ENCODE measurements around the gene NRSN2.
A peak's percentile ranks its signal among the peaks of the same experiment; 100 is the strongest.
"Not testable (repeated sequence)": the region's sequence is repeated elsewhere in the genome, so short reads cannot be mapped to it uniquely, and the experiment has no call there.

The NRSN2 gene

DNA sequence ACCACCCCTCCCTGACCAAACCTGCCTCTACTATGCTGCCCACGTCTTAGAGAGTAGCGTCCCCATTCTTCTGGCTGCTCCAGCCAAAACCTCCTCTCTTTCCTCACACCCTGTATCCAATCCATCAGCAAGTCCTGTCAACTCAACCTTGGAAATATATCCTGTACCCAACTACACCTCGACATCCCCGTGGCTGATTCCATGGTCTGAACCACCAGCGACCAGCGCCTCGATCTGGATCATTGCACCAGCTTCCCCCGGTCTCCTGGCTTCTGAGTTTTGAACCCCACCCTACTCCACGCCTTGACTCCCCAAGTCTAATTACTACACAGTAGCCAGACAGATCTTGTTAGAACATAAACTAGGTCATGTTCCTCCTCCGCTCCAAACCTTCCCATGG is 9.8 kb downstream of the NRSN2 start:
- DNase-seq, result no peak

DNA sequence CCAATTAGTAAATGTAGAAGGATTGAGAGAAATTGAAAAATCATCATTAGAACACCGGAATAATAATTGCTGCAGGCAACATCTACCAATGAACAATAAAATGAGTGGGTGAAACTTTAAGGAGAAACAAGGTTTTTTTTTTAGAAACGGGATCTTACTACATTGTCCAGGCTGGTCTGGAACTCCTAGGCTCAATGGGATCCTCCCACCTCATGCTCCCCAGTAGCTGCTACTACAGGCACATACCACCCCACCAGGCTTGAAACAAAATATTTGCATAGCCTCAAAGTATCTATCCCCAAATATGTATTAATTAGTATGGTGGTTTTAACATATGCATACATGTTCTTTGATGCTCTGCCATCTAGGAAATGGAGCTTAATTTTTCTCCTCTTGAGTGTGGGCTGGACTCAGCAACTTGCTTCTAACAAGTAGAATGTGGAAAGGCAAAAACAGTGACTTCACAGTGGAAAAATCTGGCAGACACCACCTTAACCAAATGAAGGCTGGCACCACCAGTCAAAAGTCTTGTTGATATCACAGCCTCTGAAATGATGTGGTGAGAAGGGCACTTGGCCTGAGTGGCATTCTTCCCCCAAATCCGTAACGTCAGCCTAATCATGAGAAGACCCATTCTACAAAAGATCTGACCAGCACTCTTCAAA is 12.1 kb downstream of the NRSN2 start:
- DNase-seq, result no peak

DNA sequence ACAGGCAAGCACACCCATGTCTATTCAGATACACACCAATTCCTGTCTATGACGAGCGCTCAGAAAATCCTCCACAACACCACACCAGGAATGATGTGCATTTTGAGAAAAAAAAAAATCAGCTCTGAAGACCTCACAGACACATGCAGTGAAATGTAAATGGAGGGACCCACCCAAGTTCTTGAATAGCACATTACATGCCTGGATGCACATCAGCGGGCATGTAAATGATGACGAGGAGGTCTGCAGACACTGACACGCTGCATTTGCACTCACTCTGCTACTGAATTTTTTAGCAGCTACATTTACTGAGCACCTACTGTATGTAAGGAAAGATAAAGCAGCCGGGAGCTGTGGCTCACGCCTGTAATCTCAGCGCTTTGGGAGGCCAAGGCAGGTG is 14.7 kb downstream of the NRSN2 start:
- DNase-seq, result no peak

DNA sequence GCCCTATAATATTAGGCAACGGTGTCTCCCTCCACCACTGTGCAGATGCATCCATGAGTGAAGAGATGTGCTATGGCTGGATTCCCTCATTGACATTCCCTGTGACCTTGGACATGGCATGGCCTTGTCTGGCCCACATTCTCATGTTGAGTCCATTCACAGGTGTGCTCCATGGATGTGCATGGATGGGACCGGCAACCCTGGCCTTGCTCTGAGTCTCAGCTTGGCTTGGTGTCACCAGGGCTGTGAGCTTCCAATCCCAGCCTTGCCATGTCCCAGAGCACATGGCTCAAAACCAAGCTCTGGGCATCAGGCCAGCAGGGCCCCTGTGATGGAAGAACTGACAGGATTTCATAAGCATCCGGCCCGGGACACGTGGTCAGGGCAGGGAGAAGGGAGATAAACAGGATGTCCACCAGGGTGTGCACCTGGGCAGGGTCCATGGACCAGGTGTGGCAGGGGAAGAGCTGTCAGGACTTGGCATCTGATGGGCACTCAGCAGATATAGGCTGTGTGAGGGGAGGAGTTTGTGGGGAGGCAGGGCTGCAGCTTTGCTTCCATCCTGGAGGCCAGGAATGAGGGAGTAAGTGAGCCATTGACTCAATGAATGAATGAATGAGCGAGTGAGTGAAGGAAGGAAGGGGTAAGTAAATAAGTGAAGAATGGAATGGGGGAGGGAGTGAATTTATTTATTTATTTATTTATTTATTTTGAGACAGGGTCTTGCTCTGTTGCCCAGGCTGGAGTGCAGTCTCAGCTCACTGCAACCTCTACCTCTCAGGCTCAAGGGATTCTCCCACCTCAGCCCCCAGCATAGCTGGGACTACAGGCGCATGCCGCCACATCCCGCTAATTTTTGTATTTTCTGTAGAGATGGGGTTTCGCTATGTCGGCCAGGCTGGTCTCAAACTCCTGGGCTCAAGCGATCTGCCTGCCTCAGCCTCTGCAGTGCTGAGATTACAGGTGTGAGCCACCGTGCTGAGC is 15.7 kb downstream of the NRSN2 start:
- peak; percentile 38 for DNase-seq

DNA sequence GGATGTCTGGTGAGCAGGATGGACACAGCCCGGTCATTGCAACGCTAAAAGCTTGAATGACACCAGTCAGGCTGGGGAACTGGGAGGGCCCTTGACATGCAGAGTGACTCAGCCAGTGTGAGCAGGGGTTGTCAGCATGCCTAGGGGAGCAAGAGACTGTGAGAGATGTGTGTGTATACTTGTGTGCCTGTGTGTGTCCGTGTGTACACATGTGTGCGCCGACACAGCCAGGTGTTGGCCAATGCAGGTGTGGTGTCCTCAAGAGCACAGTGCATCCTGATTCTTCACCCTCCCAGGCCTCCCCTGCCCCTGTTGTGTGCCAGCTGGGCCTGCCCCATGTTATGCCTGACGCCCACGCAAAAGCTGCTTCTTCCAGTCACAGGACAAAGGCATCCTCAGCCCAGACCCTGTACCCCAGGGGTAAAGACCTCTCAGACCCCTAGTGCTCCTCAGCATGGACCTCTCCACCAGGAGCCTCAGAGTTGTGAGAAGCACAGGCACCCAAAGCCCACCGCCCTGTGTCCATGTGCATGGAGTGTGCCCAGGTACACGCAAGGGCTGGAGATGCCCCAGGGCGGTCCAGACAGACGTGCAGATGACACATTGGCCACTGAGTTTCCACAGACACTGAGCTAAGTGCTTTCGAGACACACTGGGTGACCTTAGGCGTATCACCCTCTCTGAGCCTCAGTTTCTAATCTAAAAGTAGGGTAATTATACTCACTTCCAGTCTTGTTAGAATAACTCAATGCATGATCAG is 16.6 kb downstream of the NRSN2 start:
- no peak for DNase-seq

DNA sequence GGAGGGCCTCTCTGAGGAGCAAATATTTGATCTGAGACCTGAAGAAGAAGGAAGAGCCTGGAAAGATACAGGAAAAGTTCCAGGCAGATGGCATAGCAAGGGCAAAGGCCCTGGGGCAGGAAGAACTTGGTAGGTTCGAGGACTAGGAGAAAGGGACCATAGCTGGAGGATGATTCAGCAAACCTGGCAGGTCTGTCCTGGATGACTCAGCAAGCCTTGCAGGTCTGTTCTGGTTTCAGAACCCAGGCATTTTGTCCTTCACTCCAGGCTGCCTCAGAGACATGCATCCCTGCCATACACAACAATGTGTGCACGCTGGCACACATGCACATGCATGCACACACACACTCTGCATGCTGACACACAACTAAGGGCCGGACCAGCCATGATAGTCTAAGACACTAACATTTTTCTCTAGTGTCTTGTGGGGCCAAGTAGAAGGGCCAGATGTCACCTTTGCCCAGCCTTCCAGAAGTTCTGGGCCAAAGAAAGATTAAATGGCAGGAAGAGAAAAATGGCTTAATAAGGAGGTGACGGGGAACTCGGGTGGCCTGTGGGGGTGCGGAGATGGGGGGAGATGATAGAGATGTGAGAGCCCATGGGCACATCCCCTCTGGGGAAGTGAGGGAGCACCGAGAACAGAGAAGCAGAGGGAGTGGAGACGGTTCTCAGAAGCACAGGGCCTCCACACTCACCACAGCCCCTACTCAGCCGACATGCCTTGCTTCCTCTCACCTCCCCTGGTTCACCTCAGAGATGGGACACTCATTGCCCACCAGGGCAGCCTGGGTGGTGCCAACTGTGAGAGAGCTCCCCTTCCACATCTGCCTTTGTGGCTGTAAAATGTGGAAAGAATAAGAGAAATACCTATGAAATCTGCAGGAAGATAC is 18.2 kb downstream of the NRSN2 start:
- DNase-seq, result no peak

DNA sequence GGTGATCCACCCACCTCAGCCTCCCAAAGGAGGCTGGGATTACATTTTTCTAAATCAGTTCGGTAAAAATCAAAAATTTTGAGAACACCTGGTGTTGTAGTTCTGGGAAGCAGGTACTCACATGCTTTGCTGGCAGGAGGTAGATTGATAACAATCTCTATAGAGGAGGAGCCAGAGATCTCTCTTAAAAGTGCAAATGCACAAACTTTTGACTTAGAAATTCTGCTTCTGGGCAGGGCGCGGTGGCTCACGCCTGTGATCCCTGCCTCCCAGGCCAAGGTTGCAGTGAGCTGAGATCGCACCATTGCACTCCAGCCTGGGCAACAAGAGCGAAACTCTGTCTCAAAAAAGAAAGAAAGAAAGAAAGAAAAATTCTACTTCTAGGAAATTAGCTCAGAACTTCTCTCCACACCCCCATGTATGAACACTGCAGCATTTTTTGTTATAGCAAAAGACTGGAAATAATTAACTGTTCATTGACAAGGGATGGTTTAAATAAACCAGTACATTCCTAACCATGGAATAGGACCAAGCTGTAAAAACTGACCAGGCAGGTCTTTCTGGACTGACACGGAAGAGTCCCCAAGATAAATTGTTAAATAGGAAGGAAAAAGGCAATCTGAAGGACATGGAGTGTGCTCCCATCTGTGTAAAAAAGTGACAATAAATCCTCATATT is 19.3 kb downstream of the NRSN2 start:
- DNase-seq, result no peak

DNA sequence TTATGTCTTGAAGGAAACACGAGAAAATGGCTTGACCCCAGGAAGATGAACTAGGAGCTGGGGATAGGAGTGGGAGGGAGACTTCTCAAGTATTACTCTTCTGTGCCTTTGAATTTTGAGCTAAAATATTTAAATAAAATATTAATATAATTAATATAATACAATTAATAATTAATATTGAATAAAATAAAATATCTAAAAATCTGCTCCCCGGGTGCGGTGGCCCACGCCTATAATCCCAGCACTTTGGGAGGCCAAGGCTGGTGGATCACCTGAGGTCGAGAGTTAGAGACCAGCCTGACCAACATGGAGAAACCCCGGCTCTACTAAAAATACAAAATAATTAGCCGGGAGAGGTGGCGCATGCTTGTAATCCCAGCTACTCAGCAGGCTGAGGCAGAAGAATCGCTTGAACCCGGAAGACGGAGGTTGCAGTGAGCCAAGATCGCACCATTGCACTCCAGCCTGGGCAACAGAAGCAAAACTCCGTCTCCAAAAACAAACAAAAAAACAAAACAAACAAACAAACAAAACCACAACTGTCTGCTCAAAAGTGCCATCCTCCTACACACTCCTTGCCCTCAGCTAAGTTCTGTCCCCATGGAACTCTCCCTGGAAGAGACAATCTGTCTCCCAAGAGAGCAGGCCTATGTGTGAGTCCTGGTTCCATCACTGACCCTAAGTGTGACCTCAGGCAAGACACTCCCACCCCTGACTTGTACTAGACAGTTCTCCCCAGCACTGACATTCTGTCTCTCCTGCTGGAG is 20.0 kb downstream of the NRSN2 start:
- DNase-seq, result no peak

DNA sequence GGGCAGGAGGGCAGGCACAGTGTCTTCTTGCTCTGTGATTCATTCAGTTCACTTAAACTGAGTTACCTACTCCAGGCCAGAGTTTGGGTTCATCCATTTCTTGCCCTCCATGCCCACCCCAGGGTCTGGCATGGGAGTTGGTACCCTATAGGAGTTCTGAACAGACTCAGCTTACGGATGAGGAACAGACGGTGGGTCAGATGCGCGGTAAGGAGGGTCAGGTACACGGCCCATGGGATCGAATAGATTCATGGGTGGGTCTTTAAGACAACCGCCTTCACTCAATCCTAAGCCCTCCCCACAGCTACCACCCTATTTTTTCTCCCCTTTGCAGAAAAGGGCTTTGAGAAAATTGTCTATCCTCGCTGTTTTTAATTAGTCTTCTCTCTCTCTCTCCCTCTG is 20.6 kb downstream of the NRSN2 start:
- DNase-seq, result no peak

DNA sequence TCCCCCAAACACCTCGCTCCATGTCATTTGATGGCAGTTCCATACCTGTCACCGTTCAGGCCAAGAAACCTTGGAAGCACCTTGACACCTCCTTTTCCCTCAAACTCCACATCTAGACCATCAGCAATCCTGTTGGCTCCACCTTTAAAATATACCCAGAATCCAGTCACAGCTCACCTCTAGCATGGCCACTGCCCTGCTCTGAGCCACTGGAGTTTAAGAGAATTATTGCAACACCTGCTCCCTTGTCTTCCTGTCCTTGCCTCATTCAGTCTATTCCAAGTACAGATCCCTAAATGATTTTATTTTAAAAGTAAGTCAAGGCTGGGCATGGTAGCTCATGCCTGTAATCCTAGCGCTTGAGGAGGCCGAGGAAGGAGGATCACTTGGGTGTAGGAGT is 22.0 kb downstream of the NRSN2 start:
- DNase-seq, result no peak

DNA sequence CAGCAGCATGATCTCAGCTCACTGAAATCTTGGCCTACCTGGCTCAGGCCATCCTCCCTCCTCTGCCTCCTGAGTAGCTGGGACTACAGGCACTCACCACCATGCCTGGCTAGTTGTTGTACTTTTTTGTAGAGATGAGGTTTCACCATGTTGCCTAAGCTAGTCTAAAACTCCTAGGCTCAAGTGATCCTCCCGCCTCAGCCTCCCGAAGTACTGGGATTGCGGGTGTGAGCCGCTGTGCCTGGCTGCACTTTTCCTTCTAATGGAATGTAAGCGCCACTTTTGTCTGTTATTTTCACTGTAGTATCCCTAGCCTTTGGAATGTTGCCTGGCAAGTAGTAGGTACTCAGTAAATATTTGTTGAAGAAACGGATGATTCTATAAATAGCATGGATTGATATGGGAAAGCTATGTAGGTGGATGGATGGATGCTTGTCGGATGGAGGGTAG is 23.3 kb downstream of the NRSN2 start:
- no peak for DNase-seq

DNA sequence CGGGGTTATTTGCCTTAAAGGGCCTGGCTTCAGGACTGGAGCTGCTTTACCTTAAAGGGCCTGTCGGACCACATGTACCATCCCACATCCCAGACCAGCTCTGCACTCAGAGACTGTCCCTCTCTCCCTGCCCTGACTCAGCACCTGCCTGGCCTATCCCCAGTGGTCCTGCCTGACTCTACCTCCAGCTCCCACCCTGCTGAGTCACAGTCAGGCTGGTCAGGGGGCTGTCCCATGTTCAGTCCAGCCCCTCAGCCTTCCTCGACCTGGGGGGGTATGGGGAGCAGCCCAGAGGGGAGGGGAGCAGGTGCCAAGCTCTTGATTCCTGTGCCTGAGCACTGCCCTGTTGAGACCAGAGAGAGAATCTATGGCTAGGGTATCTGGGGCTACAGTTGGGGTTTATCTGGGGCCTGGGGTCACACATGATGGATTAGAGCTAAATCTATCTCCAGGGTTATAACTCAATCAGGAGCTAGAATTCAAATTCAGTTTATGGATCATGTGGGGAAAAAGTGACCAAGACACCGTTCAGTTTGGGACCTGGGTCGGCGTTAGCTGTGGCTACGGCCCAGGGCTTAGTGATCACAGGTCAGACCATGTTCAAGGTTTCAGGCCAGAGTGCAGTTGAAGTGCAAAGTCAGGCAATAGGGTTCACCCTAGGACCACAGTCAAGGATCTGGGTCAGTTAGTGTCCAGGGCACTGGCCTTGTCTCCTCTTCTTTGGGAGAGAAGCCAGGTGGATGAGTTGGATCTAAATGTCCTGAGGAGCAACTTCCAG is 24.3 kb downstream of the NRSN2 start:
- DNase-seq, result no peak

DNA sequence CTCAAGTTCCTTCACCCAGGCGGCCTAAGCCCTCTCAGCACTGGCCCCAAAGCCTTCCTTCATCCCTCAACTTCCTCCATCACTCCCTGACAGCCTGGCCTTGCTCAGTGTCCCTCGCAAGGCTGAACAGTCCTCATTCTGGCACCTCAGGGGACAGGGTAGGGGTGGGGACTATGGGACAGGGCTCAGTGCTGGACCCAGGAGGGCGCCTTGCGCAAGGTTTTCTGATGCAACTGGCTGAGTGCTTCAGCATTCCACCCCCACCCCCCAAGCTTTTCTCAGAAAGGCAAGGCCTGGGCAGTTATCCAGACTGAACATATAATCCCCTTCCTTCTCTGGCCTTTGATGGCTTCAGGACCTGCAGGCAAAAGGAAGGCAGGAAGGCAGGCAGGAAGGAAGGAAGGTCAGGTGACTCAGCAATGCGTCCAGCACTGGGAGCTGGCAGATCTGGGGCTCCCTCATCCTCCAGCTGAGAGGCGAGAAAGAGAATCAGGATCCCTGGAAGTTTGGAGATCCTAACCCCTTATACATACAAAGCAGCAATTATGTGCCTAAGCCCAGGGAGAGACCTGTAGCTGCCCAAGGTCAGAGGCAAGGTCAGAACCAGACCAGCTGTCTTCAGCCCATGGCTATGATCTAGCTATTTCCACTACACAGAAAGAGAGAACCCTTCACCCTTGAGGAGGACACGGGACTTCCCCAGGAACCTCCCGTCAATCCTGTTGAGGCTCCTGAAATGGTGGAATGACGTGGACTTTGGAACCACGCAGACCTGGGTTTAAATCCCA is 25.0 kb downstream of the NRSN2 start:
- DNase-seq, result peak; percentile 70

DNA sequence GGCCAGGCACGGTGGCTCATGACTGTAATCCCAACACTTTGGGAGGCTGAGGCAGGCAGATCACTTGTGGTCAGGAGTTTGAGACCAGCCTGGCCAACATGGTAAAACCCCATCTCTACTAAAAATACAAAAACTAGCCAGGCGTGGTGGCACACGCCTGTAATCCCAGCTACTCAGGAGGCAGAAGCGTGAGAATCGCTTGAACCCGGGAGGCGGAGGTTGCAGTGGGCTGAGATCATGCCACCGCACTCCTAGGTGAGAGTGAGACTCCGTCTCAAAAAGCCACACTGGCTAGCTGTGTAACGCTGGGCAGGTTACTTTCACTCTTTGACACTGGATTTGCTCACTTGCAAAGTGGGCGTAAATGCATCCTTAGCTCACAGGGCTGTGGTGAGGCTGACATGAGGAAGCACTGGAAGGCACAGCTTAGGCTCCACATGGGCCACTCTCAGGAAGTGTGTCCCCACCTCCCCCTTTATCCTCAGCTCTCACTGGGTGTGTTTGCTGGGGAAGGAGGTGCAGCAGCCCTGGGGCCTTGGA is 25.7 kb downstream of the NRSN2 start:
- DNase-seq, result not testable (repeated sequence)

DNA sequence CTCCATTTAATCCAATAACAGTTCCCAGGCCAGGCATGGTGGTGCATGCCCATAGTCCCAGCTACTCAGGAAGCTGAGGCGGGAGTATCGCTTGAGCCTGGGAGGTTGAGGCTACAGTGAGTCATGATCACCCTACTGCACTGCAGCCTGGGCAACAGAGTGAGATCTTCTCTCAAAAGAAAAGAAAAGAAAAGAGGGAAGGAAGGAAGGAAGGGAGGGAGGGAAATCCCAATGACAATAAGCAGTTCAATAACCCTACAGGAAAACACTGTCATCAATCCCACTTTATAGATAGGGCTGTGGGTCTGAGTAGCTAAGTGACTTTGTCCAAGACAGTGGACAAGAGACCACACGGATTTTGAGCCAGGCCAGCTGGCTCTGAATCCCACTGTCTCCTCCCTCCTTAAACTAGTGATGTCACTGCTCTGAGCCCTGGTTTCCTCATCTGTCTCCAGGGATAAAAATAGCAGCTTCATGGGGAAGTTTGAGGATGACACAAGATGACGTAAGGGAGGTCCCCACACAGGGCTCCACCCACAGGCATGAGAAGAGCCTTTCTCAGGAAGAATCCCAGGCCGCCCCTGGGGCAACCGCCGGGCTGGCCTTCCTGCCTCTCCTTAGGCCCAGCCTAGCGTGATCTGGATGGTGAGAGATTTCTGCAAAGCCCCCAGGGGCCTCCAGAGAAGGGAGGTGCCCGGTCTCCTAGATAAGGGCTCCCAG is 26.4 kb downstream of the NRSN2 start:
- peak; percentile 65 for DNase-seq

DNA sequence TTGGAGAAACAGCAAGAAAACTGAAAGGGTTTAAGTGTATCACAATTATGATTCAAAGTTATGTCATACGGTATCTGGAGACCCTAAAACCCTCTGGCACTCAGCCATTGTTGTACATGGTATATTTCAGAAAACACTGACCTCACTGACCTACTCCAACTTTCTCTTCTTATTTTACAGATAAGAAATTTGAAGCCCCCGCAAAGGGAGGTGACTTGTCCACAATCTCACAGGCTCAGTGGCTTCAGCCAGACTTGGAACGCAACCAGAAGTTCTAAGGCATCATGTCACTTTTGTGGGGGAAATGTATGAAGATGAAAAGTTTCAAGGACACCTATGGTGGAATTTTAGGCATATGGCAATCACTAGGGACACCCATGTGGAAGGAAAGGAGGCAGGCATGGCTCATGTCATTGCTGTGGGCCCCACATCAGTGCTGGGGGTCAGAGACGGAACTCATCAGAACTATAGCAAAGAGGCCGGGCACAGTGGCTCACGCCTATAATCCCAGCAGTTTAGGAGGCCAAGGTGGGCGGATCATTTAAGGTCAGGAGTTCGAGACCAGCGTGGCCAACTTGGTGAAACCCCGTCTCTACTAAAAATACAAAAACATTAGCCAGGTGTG is 28.5 kb downstream of the NRSN2 start:
- DNase-seq, result no peak

DNA sequence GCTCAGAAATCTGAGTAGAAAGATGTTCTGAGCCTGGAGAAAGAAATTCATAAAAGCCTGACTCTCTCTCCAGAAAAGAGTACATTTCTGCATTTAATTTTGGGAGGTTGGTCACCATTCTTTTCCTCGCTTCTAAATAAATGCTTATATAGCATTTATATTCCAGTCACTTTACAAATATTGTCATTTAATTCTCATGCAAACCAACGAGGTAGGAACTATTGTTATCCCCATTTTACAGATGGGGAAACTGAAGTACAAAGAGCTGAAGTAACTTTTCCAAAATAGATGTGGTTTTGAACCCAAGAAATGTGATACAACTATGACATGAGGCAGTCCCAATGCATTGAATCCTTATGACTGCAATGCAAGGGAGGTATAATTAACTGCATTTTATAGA is 29.2 kb downstream of the NRSN2 start:
- no peak for DNase-seq

DNA sequence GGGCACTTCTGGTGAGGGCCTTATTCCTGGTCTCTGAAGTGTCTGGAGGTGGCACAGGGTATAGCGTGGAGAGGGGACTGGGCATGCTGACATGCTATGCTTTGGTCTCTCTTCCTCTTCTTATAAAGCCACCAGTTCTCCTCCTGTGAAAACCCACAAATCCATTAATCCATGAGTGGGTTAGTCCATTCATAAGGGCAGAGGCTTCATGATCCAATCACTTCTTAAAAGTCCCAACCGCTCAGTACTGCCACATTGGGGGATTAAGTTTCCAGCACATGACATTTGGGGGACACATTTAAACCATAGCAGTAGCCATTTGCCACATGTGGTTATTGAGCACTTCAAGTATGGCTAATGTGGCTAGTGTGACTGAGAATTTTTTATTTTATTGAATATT is 29.8 kb downstream of the NRSN2 start:
- no peak for DNase-seq
